HepG2 (cell line): ENCODE measurements around the gene SLC2A6. TPM values are rescaled to one million over a fixed set of nuclear protein-coding genes. Genes with fewer than 3 reads are reported as not detected.

ENCODE experiments used
- ADNP ChIP-seq: sonication (generic); formaldehyde crosslinking; IDR thresholded peaks from 2 replicates; pipeline ENCODE4 v1.4.0; 2020; ENCODE audit warnings: missing genetic modification reagents
- BRF2 ChIP-seq: sonication (generic); formaldehyde crosslinking; IDR thresholded peaks from 2 replicates; pipeline ENCODE4 v1.8.1; 2022; ENCODE audit warnings: mild to moderate bottlenecking, missing genetic modification reagents
- DBP ChIP-seq: sonication (generic); formaldehyde crosslinking; IDR thresholded peaks from 2 replicates; pipeline ENCODE4 v1.4.0; 2020; ENCODE audit warnings: missing genetic modification reagents; ENCODE audit errors: not compliant biosample characterization
- FOSL2 ChIP-seq: sonication (generic); formaldehyde crosslinking; IDR thresholded peaks from 2 replicates; pipeline ENCODE4 v1.4.0; 2020; ENCODE audit warnings: missing genetic modification reagents
- IKZF1 ChIP-seq: fragments of 450-650 bp; IDR thresholded peaks from 2 replicates; pipeline ENCODE4 v1.7.1; 2016
- KMT2A ChIP-seq: sonication (generic); formaldehyde crosslinking; IDR thresholded peaks from 2 replicates; pipeline ENCODE4 v1.4.0; 2020; ENCODE audit warnings: missing genetic modification reagents
- NFYC ChIP-seq: IDR thresholded peaks from 2 replicates; pipeline ENCODE4 v1.6.1; 2016; ENCODE audit warnings: missing genetic modification reagents, missing compliant biosample characterization
- PHF21A ChIP-seq: sonication (generic); formaldehyde crosslinking; IDR thresholded peaks from 2 replicates; pipeline ENCODE4 v1.5.0; 2020; ENCODE audit warnings: mild to moderate bottlenecking, missing genetic modification reagents
- RFX3 ChIP-seq: IDR thresholded peaks from 2 replicates; pipeline ENCODE4 v1.6.1; 2016; ENCODE audit warnings: missing biosample characterization, missing genetic modification reagents
- THAP11 ChIP-seq: IDR thresholded peaks from 2 replicates; pipeline ENCODE4 v1.6.1; 2016; ENCODE audit warnings: missing biosample characterization, missing genetic modification reagents
- ZFX ChIP-seq: sonication (generic); formaldehyde crosslinking; IDR thresholded peaks from 2 replicates; pipeline ENCODE4 v1.4.0; 2020; ENCODE audit warnings: mild to moderate bottlenecking, low read depth, missing genetic modification reagents, moderate library complexity
- ZNF274 ChIP-seq: sonication (generic); formaldehyde crosslinking; IDR thresholded peaks from 2 replicates; pipeline ENCODE4 v1.5.1; 2020; ENCODE audit warnings: mild to moderate bottlenecking, missing genetic modification reagents
- ZNF407 ChIP-seq: sonication (generic); formaldehyde crosslinking; IDR thresholded peaks from one replicate; pipeline ENCODE4 v1.5.1; 2020; ENCODE audit warnings: mild to moderate bottlenecking, missing genetic modification reagents; ENCODE audit errors: not compliant biosample characterization
- polyA plus RNA-seq, 8 experiments: library from polyadenylated mRNA; depleted of rRNA in 3 of 8; stranded (reverse) in 7 of 8; unstranded in 1 of 8; fragments of >200 nt; fragmentation: Illumina TruSeq in 4 of 8; extraction: Trizol in 4 of 8; gene quantifications; 2 replicates each; pipeline versions ENCODE4 v1.2.1 to v1.2.3, GENCODE V29; 2011 to 2016; ENCODE audit warnings: low read depth in 4 of 8, missing spikeins in 1 of 8, mixed read lengths in 1 of 8; ENCODE audit not compliant: insufficient read depth in 1 of 8
- total RNA-seq, 5 experiments: library from RNA; depleted of rRNA; stranded (reverse); fragments of >200 nt; fragmentation: Illumina TruSeq; extraction: Trizol; gene quantifications; 2 replicates each; pipeline ENCODE4 v1.2.3, GENCODE V29; 2016; ENCODE audit warnings: low read depth in 1 of 5
- TF ChIP-seq, protein P1 (sequence below): sonication (generic); formaldehyde crosslinking; IDR thresholded peaks from 2 replicates; pipeline ENCODE4 v1.4.0; 2020; ENCODE audit warnings: missing genetic modification reagents, mild to moderate bottlenecking, borderline replicate concordance

Gene SLC2A6
- total and polyA plus RNA-seq, 2 of the 13 experiments (the other 11 are each of a cell fraction or from before 2014, with no cell fraction given) = 4.1 to 15.0 TPM

DNA sequence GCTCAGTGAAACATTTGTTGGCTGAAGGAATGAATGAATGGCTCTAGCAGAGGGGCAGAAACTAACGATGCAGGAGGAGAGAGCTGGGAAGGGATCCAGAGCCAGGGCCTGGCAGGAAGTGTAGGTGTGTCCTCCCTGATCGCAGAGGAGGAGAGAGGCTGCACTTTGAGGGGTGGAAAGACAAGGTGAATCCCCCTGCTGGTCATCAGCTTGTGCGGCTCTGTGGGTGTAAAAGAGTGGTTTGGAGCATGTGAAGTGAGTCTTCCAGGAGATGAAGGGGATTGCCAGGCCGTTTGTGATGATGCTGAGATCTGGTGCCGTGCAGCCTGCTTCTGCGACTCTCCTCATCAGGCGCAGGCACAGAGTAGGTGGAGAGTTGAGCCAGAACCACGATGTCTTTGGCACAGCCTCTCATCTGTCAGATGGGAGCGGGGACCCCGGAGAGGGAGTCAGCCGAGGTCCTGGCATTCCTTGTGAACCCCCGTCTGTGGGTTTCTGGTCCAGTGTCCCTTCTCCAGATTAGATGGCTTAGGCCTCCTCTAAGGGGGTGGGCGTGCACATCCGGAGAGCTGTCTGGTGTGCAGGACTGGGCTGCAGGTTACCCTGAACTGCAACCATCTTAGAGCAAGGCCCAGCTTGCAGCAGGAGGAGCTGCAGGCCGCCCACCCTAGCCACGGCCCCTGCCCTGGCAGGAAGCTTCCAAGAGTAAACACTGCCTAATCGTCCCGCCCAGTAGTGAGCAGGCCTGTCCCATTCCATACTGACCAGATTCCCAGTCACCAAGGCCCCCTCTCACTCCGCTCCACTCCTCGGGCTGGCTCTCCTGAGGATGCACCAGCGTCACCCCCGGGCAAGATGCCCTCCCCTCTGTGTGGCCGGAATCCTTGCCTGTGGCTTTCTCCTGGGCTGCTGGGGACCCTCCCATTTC lies 57.0 kb downstream of the SLC2A6 start, which contains the start of gene ADAMTS13 (continued):
- TF ChIP-seq ZNF407 (no peak), DBP (no peak), ADNP (CRISPR knock-in tag) (no peak), RFX3 (no peak), FOSL2 (CRISPR knock-in tag) (no peak), PHF21A (CRISPR knock-in tag) (peak; percentile 34; the same call in 1 of the 2 replicates), IKZF1 (no peak), THAP11 (CRISPR knock-in tag) (peak; percentile 22; the same call in 1 of the 2 replicates), ZFX (CRISPR knock-in tag) (peak; percentile 78), KMT2A (CRISPR knock-in tag) (no peak), ZNF274 (CRISPR knock-in tag) (0 out of 2 replicates have a peak, but pooled peaks have one; percentile 15), NFYC (CRISPR knock-in tag) (no peak), BRF2 (CRISPR knock-in tag) (no peak)
- TF ChIP-seq, protein P1, sequence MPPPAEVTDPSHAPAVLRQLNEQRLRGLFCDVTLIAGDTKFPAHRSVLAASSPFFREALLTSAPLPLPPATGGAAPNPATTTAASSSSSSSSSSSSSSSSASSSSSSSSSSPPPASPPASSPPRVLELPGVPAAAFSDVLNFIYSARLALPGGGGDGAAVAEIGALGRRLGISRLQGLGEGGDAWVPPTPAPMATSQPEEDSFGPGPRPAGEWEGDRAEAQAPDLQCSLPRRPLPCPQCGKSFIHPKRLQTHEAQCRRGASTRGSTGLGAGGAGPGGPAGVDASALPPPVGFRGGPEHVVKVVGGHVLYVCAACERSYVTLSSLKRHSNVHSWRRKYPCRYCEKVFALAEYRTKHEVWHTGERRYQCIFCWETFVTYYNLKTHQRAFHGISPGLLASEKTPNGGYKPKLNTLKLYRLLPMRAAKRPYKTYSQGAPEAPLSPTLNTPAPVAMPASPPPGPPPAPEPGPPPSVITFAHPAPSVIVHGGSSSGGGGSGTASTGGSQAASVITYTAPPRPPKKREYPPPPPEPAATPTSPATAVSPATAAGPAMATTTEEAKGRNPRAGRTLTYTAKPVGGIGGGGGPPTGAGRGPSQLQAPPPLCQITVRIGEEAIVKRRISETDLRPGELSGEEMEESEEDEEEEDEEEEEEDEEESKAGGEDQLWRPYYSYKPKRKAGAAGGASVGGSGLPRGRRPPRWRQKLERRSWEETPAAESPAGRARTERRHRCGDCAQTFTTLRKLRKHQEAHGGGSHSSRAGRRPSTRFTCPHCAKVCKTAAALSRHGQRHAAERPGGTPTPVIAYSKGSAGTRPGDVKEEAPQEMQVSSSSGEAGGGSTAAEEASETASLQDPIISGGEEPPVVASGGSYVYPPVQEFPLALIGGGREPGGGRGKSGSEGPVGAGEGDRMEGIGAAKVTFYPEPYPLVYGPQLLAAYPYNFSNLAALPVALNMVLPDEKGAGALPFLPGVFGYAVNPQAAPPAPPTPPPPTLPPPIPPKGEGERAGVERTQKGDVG (CRISPR knock-in tag) = no peak
